ENCODE results near the gene SAG. TPM values are rescaled to one million over a fixed set of nuclear protein-coding genes. Genes with fewer than 3 reads are reported as not detected.
A peak's percentile ranks its signal among the peaks of the same experiment; 100 is the strongest.

SAG gene
- not detected in 2 replicates for total RNA-seq (2014; rRNA removed; shearing (Covaris generic))

- DNase-seq (ENCODE audit: low spot score), result no peak
Observed at GRCh38 chr2:233307565-233307964, at the start of gene SAG. TSS of gene SAG (plus strand) at chr2:233307816. CDS start at chr2:233309190, 1,374 bp downstream.

- no peak for DNase-seq (ENCODE audit: low spot score)
Observed at GRCh38 chr2:233258211-233258610, 49.4 kb upstream of the SAG start.

DNA sequence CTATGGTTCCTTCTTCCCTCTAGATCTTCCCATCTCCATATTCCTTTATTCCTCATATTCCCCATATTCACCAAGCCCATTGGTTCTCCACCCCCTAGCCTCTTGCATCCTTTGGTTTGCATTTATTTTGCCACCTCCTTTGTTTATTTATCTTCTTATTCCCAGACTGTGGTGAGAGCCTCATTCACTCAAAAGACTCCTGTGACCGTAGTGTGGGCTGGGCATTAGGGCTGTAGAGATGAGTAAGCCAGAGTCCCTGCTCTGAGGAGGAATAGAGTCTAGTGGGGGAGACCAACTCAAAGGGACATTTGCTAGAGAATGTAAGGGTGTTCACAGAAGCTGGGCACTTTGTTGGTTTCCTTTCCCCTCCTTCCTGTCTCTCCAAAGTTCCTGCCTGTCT lies 47.9 kb upstream of the SAG start:
- DNase-seq (ENCODE audit: low spot score), result no peak

DNA sequence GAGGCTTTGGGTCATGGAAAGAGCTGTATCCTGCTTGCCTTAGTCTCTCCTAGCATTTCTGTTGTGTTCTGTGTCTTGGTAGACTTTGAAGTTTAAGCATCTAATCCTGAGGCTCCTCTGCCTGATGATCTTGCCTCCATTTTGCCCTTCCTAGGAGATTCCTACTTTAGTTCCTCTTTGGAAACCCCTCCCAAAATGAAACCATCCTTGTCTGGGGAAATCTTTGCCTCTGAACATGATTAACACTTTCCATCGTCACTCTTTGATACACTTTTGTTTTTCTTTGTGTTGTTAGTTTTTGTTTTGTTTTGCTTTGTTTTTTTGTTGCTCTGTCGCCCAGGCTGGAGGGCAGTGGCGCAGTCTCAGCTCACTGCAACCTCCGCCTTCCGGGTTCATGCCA lies 47.0 kb upstream of the SAG start:
- DNase-seq (ENCODE audit: low spot score), result no peak

DNA sequence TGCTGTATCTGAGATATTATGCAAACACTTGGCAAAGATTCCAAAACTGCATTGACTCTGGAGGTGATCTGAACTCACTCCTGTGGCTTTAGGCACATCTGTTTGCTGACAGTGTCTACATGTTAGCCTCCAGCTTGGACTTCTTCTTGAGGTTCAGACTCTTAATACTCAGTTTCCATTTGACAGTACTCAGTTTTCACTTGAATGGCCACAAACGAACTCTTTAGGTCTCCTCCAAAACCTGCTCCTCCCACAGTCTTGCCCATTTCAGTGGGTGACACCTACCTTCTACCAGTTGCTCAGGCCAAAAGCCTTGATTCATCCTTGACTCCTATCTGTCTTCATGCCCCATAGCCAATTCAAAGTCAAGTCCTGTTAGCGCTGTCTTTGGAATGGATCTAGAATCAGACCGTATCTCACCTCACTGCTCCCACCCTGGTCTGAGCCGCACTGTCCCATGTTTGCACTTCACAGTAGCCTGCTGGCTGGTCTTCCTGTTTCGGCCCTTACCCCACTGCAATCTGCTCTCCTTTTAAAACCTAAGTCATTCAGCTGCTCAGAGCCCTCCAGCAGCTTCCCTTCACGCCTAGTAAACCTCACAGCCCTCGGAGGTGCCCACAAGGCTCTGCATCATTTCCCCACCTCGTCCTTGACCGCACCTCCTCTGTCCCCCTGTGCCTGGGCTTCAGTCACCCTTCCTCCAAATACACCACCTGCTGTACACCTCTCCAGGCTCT lies 45.6 kb upstream of the SAG start:
- no peak for DNase-seq (ENCODE audit: low spot score)

DNA sequence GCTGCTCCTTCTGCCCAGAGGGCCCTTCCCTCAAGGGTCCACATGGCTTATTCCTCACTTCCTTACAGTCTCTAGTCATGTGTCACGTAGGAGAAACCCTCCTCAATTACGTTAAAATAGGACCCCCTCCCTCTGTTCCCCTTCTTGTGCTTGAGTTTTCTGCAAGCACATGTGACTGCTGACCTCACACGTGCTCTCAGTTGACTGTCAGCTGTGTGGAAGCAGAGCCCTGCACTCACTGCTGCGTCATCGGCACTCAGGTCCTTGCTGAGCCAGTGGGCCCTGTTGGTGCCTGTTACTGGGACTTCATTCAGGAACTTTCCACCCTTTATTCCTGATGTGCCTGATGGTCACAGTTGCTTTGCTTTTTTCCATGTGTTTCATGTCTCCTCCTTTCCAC lies 45.1 kb upstream of the SAG start:
- no peak for DNase-seq (ENCODE audit: low spot score)

GRCh38 chr2:233263045-233263570 lies 44.5 kb upstream of the SAG start:
- no peak for DNase-seq (ENCODE audit: low spot score)

DNA sequence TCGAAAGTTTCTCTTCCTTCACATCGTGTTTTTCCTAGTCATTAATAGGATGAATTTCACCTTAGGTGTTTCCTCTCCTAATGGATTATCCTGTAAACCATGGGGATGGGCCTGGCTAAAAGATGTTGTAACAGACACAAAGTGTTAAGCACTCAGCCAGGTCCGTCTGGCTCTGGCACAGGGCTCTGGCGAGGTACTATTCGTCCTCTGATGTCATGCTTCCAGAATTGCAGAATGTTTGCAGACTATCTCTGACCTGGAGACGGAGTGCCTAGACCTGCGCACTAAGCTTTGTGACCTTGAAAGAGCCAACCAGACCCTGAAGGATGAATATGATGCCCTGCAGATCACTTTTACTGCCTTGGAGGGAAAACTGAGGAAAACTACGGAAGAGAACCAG lies 42.9 kb upstream of the SAG start:
- DNase-seq (ENCODE audit: low spot score), result no peak

DNA sequence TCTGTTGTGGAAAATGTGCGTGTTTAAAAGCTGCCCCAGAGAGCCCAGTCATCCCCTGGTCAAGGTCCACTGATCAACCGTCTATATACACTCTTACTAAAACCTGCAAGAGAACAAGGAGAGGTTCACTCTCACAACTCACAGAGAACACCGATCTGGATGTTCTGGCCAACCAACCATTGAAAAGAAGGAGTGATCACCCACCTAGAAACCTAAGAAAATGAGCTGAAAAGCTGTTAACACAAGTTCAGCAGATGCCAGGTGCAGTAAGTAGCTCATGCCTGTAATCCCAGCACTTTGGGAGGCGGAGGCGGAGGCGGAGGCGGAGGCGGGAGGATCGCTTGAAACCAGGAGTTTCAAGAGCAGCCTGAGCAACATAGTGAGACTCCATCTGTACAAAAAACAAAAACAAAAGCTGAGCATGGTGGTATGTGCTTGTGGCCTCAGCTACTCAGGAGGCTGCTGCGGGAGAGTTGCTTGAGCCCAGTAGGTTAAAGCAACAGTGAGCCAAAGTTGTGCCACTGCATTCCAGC lies 41.7 kb upstream of the SAG start:
- DNase-seq (ENCODE audit: low spot score), result no peak

GRCh38 chr2:233266481-233266880 lies 41.1 kb upstream of the SAG start:
- DNase-seq (ENCODE audit: low spot score), result no peak

DNA sequence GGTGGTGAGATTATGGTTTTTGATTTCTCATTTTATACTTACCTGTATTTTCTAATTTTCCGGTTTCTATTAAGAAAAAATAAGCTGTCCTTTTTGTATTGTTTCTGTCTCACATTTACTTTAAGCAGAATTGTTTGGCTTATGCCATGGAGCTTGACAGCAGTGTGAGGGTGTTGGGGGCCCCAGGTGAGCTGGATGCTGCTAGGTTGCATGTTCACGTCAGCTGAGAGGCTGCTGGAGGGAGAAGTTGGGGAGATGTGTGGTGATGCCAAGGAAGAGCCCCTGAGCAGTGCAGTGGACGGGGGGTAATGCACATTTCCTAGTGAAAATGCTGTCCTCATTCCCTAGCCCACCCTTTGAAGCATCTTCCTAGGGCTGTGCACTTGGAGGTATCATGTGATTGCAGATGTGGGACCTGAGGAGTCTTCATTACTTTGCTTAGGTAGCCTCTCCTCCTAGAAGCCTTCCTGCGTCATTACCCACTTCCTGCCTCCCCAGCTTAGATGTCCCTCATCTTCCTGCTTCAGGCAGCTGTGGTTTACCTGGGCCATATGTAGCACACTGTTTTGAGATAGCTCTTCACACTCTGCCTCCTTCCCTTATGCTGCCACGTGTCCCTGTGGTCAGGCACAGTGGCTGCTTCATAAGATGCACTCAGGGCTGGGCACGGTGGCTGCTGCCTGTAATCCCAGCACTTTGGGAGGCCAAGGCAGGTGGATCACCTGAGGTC lies 39.9 kb upstream of the SAG start:
- DNase-seq (ENCODE audit: low spot score), result no peak

- no peak for DNase-seq (ENCODE audit: low spot score)
Observed at GRCh38 chr2:233270366-233270765, 37.2 kb upstream of the SAG start.

GRCh38 chr2:233270951-233271350 lies 36.7 kb upstream of the SAG start:
- no peak for DNase-seq (ENCODE audit: low spot score)

DNA sequence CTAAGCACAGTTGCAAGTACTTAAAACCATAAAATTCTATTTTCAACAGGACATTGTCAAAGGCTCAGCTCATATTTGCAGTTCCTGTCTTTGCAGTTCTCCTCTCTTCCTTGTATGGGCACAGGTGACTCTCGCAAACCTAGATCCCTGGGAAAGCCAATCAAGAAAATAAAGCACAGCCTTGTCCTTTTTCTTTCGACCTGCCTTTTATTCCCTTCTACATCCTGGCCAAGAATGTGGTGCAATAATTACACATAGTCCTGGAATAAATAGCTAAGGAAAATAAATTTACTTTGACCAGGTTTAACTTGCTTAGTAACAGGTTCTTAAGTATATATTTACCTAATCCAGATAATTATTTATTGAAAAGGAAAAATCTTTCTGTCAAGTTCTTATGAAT lies 35.9 kb upstream of the SAG start:
- DNase-seq (ENCODE audit: low spot score), result no peak

- no peak for DNase-seq (ENCODE audit: low spot score)
Observed at GRCh38 chr2:233273120-233273519, 34.5 kb upstream of the SAG start.

GRCh38 chr2:233275223-233275622 lies 32.4 kb upstream of the SAG start:
- DNase-seq (ENCODE audit: low spot score), result no peak

DNA sequence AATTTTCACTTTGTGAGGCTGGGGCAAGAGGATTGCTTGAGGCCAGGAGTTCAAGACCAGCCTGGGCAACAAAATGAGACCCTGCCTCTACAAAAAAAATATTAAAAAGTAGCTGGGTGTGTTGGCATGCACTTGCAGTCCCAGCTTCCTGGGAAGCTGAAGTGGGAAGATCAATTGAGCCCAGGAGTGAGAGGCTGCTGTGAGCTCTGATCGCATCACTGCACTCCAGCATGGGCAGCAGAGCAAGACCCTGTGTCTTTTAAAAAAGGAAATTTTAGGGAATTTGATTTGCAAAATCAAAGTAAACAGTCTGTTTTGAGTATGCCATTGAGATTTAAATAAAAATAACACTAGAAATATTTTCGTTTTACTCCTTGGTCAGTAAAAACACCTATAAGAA lies 28.7 kb upstream of the SAG start:
- no peak for DNase-seq (ENCODE audit: low spot score)

GRCh38 chr2:233280114-233280693 lies 27.4 kb upstream of the SAG start:
- peak; percentile 38 for DNase-seq (ENCODE audit: low spot score)

DNA sequence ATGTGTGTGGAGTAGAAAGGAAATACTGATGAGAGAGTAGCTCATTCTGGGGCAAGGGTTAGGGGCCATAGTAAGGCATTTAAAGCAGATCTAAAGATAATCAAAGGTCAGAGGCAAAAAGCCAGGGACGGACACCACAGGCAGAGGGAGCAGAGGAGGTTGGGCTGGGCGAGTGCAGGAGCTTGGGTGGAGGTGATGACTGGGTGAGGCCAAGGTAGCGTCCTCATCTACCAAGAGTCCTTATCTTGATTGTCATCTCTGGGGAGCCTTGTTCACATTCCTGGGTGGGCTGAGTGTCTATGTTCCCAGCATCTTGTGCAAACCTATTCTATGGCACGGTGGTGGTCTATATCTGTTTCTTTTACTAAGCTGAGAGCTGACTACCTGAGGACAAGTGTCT lies 26.1 kb upstream of the SAG start:
- no peak for DNase-seq (ENCODE audit: low spot score)

DNA sequence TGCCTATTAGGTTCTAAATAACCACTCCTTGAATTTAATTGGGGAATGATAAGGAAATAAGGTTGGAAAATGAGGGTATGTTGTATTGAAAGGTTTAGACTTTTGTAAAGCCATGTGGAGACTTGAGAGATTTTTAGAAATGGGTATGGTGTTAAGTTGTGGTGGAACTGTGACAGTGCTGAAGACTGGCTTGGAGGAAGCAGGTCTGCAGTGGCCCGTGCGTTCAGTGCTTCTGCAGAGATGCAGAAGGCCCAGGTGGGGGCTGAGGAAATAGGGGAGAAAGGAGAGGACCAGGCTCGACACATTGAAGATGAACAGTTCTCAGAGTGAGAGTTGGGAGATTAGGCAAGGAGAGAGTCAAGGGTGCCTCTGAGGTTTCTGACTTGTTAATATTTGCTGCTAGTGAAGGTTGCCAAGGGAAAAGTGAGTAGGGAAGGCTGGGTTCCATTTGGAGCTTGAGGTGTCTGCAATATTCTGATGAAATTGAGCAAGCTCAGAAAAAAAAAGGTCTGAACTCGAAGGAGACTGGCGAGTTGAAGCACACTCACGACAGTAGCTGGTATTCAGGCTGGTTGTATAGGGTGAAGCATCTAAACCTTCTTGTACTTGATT lies 25.5 kb upstream of the SAG start:
- no peak for DNase-seq (ENCODE audit: low spot score)

DNA sequence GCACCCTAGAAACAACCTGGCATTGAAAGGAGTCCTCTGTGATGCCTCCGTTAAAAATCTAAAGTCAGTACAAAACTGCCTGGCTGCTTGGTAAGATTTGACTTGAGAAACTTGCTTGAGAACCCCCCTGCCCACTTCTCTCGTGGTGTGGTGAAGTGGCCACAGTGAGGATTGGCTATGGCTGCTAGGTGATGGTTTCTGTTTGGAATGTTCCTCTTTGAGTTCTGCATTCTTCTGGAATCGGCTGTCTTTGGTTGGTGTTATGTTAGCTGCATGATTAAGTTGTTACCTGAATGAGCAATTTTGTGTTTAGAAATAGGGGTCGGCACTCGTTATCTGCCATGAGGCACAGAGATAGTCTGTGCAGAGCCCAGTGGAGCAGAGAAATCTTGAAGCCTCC lies 21.7 kb upstream of the SAG start:
- DNase-seq (ENCODE audit: low spot score), result no peak

DNA sequence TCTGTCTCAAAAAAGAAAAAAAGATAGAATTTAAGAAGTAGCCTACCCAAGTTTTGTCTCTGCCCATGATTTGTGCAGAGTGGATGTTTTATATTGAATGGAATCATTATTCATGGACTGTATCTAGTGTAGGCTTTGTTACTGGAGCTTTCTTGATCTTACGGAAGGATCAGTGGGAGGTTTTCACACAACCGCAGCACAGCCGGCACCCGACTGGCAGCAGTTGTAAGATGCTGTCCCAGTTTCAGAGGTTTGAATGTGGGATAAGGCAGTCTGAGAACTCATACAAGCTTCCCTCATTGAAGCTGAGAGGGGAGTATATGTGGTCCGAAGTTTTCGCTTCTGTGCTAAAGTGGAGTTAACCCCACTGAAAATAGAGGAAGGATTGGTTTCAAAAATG lies 19.7 kb upstream of the SAG start:
- no peak for DNase-seq (ENCODE audit: low spot score)

Measured in HT-29 (cell line).